Measurements from ENCODE around the gene CTAG1A. TPM values are rescaled to one million over a fixed set of nuclear protein-coding genes. Genes with fewer than 3 reads are reported as not detected.

CTAG1A gene
- total RNA-seq, 3 donors from 2014 or later (not counting 1 experiment from before 2014, with no cell fraction given): not detected

GRCh38 chrX:154596290-154596929, 11.5 kb downstream of the CTAG1A start:
- no peaks in the 10 kb centered on the region for H3K36me3 Mint-ChIP-seq
- no peak for TF ChIP-seq CTCF (IDR thresholded peaks at IDR 0.05)
- peaks cover 15% of the 10 kb centered on the region for H3K4me1 ChIP-seq (ENCODE audit: control insufficient read depth, insufficient read depth, low read length)
- WGBS (ENCODE audit: insufficient coverage): no CpG with 5 or more reads among the region's 3 CpGs
- H3K4me1 Mint-ChIP-seq: peaks cover 19 to 26% of the 10 kb centered on the region in 2 donors
- H3K36me3 ChIP-seq (ENCODE audit: control insufficient read depth, insufficient read depth, low read length): no peaks in the 10 kb centered on the region
- H3K27ac Mint-ChIP-seq: no peak overlapping the region
- peaks cover 0 to under 1% of the 10 kb centered on the region in 2 donors for H3K27me3 Mint-ChIP-seq (ENCODE audit: low read depth in 2 of 2)
- H3K4me3 Mint-ChIP-seq: no peak overlapping the region
- DNase-seq (peak in 1 of 2 donors; percentile 16), ATAC-seq (peak; percentile 67 to 91 (median 85))
- no peaks in the 10 kb centered on the region for H3K9me3 Mint-ChIP-seq
- no peak overlapping the region for H3K4me3 ChIP-seq (ENCODE audit: low read length)
- H3K9me3 ChIP-seq (ENCODE audit: control insufficient read depth, insufficient read depth, low read length): no peaks in the 10 kb centered on the region
- no peak overlapping the region for H3K27ac ChIP-seq (ENCODE audit: low read length)
- H3K27me3 ChIP-seq (ENCODE audit: control insufficient read depth, insufficient read depth, low read length): no peaks in the 10 kb centered on the region
- intact Hi-C loops (cut with micrococcal nuclease): no loop called here

- Mint-ChIP-seq H3K27me3 (ENCODE audit: low read depth in 2 of 2) (peaks cover 2 to 6% of the 10 kb centered on the region in 2 donors), H3K36me3 (no peaks in the 10 kb centered on the region), H3K27ac (no peak overlapping the region), H3K4me3 (no peak overlapping the region), H3K4me1 (peaks cover 19 to 26% of the 10 kb centered on the region in 2 donors), H3K9me3 (no peaks in the 10 kb centered on the region)
- no peak for ATAC-seq
- no peak for TF ChIP-seq CTCF (IDR thresholded peaks at IDR 0.05)
- no peak overlapping the region for H3K4me3 ChIP-seq (ENCODE audit: low read length)
- no peak for DNase-seq
- no peaks in the 10 kb centered on the region for H3K27me3 ChIP-seq (ENCODE audit: control insufficient read depth, insufficient read depth, low read length)
- H3K9me3 ChIP-seq (ENCODE audit: control insufficient read depth, insufficient read depth, low read length): no peaks in the 10 kb centered on the region
- no peak overlapping the region for H3K27ac ChIP-seq (ENCODE audit: low read length)
- H3K36me3 ChIP-seq (ENCODE audit: control insufficient read depth, insufficient read depth, low read length): no peaks in the 10 kb centered on the region
- peaks cover 15% of the 10 kb centered on the region for H3K4me1 ChIP-seq (ENCODE audit: control insufficient read depth, insufficient read depth, low read length)
- intact Hi-C loops (cut with micrococcal nuclease): no loop called here
- WGBS (ENCODE audit: insufficient coverage): 96% methylated on average over 8 of the region's 12 CpGs
Observed at GRCh38 chrX:154597221-154597620, 12.3 kb downstream of the CTAG1A start.

GRCh38 chrX:154598656-154599055, 13.7 kb downstream of the CTAG1A start:
- intact Hi-C loops (cut with micrococcal nuclease): no loop called here
- no peaks in the 10 kb centered on the region for H3K36me3 ChIP-seq (ENCODE audit: control insufficient read depth, insufficient read depth, low read length)
- H3K4me1 Mint-ChIP-seq: peaks cover 19 to 26% of the 10 kb centered on the region in 2 donors
- no peak overlapping the region for H3K27ac Mint-ChIP-seq
- H3K27me3 Mint-ChIP-seq (ENCODE audit: low read depth in 2 of 2): peaks cover 2 to 6% of the 10 kb centered on the region in 2 donors
- no peak overlapping the region for H3K27ac ChIP-seq (ENCODE audit: low read length)
- peaks cover 15% of the 10 kb centered on the region for H3K4me1 ChIP-seq (ENCODE audit: control insufficient read depth, insufficient read depth, low read length)
- ATAC-seq (no peak), DNase-seq (no peak)
- no peak overlapping the region for H3K4me3 Mint-ChIP-seq
- H3K36me3 Mint-ChIP-seq: no peaks in the 10 kb centered on the region
- WGBS (ENCODE audit: insufficient coverage): 95% methylated on average over 3 of the region's 8 CpGs
- H3K9me3 ChIP-seq (ENCODE audit: control insufficient read depth, insufficient read depth, low read length): no peaks in the 10 kb centered on the region
- H3K27me3 ChIP-seq (ENCODE audit: control insufficient read depth, insufficient read depth, low read length): no peaks in the 10 kb centered on the region
- H3K9me3 Mint-ChIP-seq: no peaks in the 10 kb centered on the region
- no peak overlapping the region for H3K4me3 ChIP-seq (ENCODE audit: low read length)
- no peak for TF ChIP-seq CTCF (IDR thresholded peaks at IDR 0.05)

GRCh38 chrX:154599531-154599930, 14.6 kb downstream of the CTAG1A start:
- 95% methylated on average over 14 of the region's 14 CpGs for WGBS (ENCODE audit: insufficient coverage)
- Histone ChIP-seq H3K27me3 (ENCODE audit: control insufficient read depth, insufficient read depth, low read length) (no peaks in the 10 kb centered on the region), H3K9me3 (ENCODE audit: control insufficient read depth, insufficient read depth, low read length) (no peaks in the 10 kb centered on the region), H3K36me3 (ENCODE audit: control insufficient read depth, insufficient read depth, low read length) (no peaks in the 10 kb centered on the region), H3K4me1 (ENCODE audit: control insufficient read depth, insufficient read depth, low read length) (peaks cover 15% of the 10 kb centered on the region), H3K27ac (ENCODE audit: low read length) (no peak overlapping the region), H3K4me3 (ENCODE audit: low read length) (no peak overlapping the region)
- peaks cover 19 to 26% of the 10 kb centered on the region in 2 donors for H3K4me1 Mint-ChIP-seq
- peaks cover 2 to 6% of the 10 kb centered on the region in 2 donors for H3K27me3 Mint-ChIP-seq (ENCODE audit: low read depth in 2 of 2)
- H3K36me3 Mint-ChIP-seq: no peaks in the 10 kb centered on the region
- no peak for TF ChIP-seq CTCF (IDR thresholded peaks at IDR 0.05)
- peak overlapping the region in 1 of 2 donors; percentile 15 for H3K27ac Mint-ChIP-seq
- intact Hi-C loops (cut with micrococcal nuclease): no loop called here
- DNase-seq (no peak), ATAC-seq (no peak)
- H3K9me3 Mint-ChIP-seq: no peaks in the 10 kb centered on the region
- H3K4me3 Mint-ChIP-seq: no peak overlapping the region

Measured in natural killer cell (primary cell).